ENCODE measurements around the gene LRRC70.

LRRC70 gene

GRCh38 chr5:62592558-62592957 lies 13.9 kb downstream of the LRRC70 start:
- Histone ChIP-seq H3K4me3 (ENCODE audit: low read depth, low read length) (no peak overlapping the region), H3K36me3 (peaks cover 13% of the 10 kb centered on the region), H3K27me3 (no peaks in the 10 kb centered on the region), H3K9me3 (no peaks in the 10 kb centered on the region), H3K4me1 (no peaks in the 10 kb centered on the region)
- no peak for TF ChIP-seq CTCF (IDR thresholded peaks at IDR 0.05; ENCODE audit: low read depth, low read length)
- no peak for DNase-seq

DNA sequence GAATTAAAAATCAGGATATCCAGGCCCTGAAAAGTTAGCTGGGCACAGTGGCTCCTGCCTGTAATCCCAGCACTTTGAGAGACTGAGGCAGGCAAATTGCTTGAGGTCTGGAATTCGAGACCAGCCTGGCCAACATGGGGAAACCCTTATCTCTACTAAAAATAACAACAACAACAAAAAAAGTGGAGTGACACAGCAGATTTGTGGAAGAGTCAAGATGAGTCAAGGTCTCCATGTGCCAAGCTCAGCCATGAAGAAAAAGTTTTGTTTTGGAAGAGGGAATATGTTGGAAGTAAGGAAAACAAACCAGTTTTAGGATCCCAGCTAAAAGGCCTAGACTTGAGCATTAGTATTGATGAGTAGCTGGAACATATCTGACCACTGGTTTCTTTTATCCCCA lies 14.7 kb downstream of the LRRC70 start:
- H3K4me3 ChIP-seq (ENCODE audit: low read depth, low read length), result no peak overlapping the region
- DNase-seq, result no peak
- TF ChIP-seq CTCF (IDR thresholded peaks at IDR 0.05; ENCODE audit: low read depth, low read length), result no peak

GRCh38 chr5:62594364-62594984 lies 15.9 kb downstream of the LRRC70 start:
- Histone ChIP-seq H3K4me1 (no peaks in the 10 kb centered on the region), H3K36me3 (peaks cover 13% of the 10 kb centered on the region), H3K27me3 (no peaks in the 10 kb centered on the region), H3K9me3 (no peaks in the 10 kb centered on the region), H3K4me3 (ENCODE audit: low read depth, low read length) (no peak overlapping the region)
- DNase-seq, result no peak
- TF ChIP-seq CTCF (IDR thresholded peaks at IDR 0.05; ENCODE audit: low read depth, low read length), result no peak

More for the DNA sequence above, 14.7 kb downstream of the LRRC70 start:
- Histone ChIP-seq H3K27me3 (no peaks in the 10 kb centered on the region), H3K9me3 (no peaks in the 10 kb centered on the region), H3K4me1 (no peaks in the 10 kb centered on the region), H3K36me3 (peaks cover 13% of the 10 kb centered on the region)

DNA sequence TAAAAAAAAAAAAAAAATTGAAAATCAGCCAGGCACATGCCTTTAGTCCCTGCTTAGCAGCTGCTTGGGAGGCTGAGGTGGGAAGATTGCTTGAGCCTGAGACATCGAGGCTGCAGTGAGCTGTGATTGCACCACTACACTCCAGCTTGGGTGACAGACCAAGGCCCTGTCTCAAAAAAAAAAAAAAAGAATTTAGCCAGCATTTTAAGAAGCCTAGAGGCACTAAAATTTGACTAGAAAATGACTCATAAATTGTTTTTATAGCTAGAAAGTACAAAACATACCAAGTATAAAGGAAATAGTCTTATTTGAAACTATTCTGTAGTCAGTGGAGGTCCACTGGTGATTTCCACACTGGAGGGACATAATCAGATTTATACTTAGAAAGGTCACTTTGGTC lies 17.5 kb downstream of the LRRC70 start:
- Histone ChIP-seq H3K27me3 (no peaks in the 10 kb centered on the region), H3K4me1 (no peaks in the 10 kb centered on the region), H3K4me3 (ENCODE audit: low read depth, low read length) (no peak overlapping the region), H3K9me3 (no peaks in the 10 kb centered on the region), H3K36me3 (peaks cover 13% of the 10 kb centered on the region)
- DNase-seq, result no peak
- no peak for TF ChIP-seq CTCF (IDR thresholded peaks at IDR 0.05; ENCODE audit: low read depth, low read length)

- Histone ChIP-seq H3K36me3 (peaks cover 9% of the 10 kb centered on the region), H3K27me3 (no peaks in the 10 kb centered on the region), H3K9me3 (no peaks in the 10 kb centered on the region), H3K4me1 (no peaks in the 10 kb centered on the region), H3K4me3 (ENCODE audit: low read depth, low read length) (no peak overlapping the region)
- no peak for TF ChIP-seq CTCF (IDR thresholded peaks at IDR 0.05; ENCODE audit: low read depth, low read length)
- no peak for DNase-seq
Observed at GRCh38 chr5:62596691-62597090, 18.1 kb downstream of the LRRC70 start.

- DNase-seq, result no peak
- TF ChIP-seq CTCF (IDR thresholded peaks at IDR 0.05; ENCODE audit: low read depth, low read length), result no peak
- no peaks in the 10 kb centered on the region for H3K9me3 ChIP-seq
- peaks cover 3% of the 10 kb centered on the region for H3K36me3 ChIP-seq
- no peak overlapping the region for H3K4me3 ChIP-seq (ENCODE audit: low read depth, low read length)
- H3K27me3 ChIP-seq, result no peaks in the 10 kb centered on the region
- no peaks in the 10 kb centered on the region for H3K4me1 ChIP-seq
Observed at GRCh38 chr5:62597314-62597713, 18.7 kb downstream of the LRRC70 start.

Measured in BE2C (cell line).